Fibroblast of lung (primary cell): ENCODE data around the gene RBPJL. TPM values are rescaled to one million over a fixed set of nuclear protein-coding genes. Genes with fewer than 3 reads are reported as not detected.
A peak's percentile ranks its signal among the peaks of the same experiment; 100 is the strongest.

ENCODE experiments used
- DNase-seq, 2 donors: peaks; one replicate each; pipeline versions ENCODE4 v3.0.0 to v3.0.0-alpha.2; 2010; ENCODE audit warnings: low read depth in 2 of 2
- H2AFZ ChIP-seq: 2 replicates; pipeline ENCODE4 v1.5.1; 2012; ENCODE audit warnings: low read length, control low read depth, inconsistent platforms
- H3K27ac ChIP-seq: 2 replicates; pipeline ENCODE4 v1.5.1; 2011; ENCODE audit warnings: low read length, control low read depth; ENCODE audit not compliant: insufficient read depth
- H3K27me3 ChIP-seq: 2 replicates; pipeline ENCODE4 v1.5.1; 2011; ENCODE audit warnings: mild to moderate bottlenecking, low read length; ENCODE audit not compliant: control insufficient read depth, insufficient read depth
- H3K36me3 ChIP-seq: 2 replicates; pipeline ENCODE4 v1.5.1; 2011; ENCODE audit warnings: low read length; ENCODE audit not compliant: control insufficient read depth, insufficient read depth
- H3K4me1 ChIP-seq: 2 replicates; pipeline ENCODE4 v1.5.1; 2011; ENCODE audit warnings: low read length; ENCODE audit not compliant: control insufficient read depth, insufficient read depth; ENCODE audit errors: extremely low read depth
- H3K4me2 ChIP-seq: 2 replicates; pipeline ENCODE4 v1.5.1; 2011; ENCODE audit warnings: low read length, control low read depth; ENCODE audit not compliant: insufficient read depth; ENCODE audit errors: extremely low read depth
- H3K4me3 ChIP-seq, 4 experiments: fragments of 200-600 bp in 1 of 4; sonication (generic) in 1 of 4; replicated peaks in 1 of 4; 2 replicates each; pipeline ENCODE4 v1.5.1; 2011 to 2016; ENCODE audit warnings: low read length in 4 of 4, low read depth in 3 of 4, mild to moderate bottlenecking in 3 of 4, control low read depth in 2 of 4, inconsistent platforms in 1 of 4, mixed read lengths in 1 of 4; ENCODE audit not compliant: insufficient read depth in 1 of 4; ENCODE audit errors: control extremely low read depth in 1 of 4
- H3K79me2 ChIP-seq: 2 replicates; pipeline ENCODE4 v1.5.1; 2012; ENCODE audit warnings: mild to moderate bottlenecking, low read length, inconsistent platforms; ENCODE audit not compliant: control insufficient read depth, insufficient read depth
- H3K9ac ChIP-seq: 2 replicates; pipeline ENCODE4 v1.5.1; 2011; ENCODE audit warnings: mild to moderate bottlenecking, low read length, control low read depth; ENCODE audit not compliant: insufficient read depth
- H3K9me3 ChIP-seq: 2 replicates; pipeline ENCODE4 v1.5.1; 2012; ENCODE audit warnings: low read depth, low read length; ENCODE audit not compliant: control insufficient read depth, insufficient read depth
- H4K20me1 ChIP-seq: 2 replicates; pipeline ENCODE4 v1.5.1; 2011; ENCODE audit warnings: low read length; ENCODE audit not compliant: control insufficient read depth, insufficient read depth; ENCODE audit errors: extremely low read depth
- CTCF ChIP-seq, 2 donors: IDR thresholded peaks in 1 of 2; conservative IDR thresholded peaks in 1 of 2; 1 replicate in 1 of 2; 2 replicates in 1 of 2; pipeline ENCODE4 v1.5.1; 2011 to 2012; ENCODE audit warnings: low read length in 2 of 2, control low read depth in 1 of 2, inconsistent platforms in 1 of 2, low read depth in 1 of 2, mild to moderate bottlenecking in 1 of 2
- EZH2 ChIP-seq: IDR thresholded peaks from 2 replicates; pipeline ENCODE4 v1.5.1; 2012; ENCODE audit warnings: low read length, control low read depth, mild to moderate bottlenecking; ENCODE audit errors: missing control alignments
- polyA plus RNA-seq, 2 donors: library from polyadenylated mRNA; depleted of rRNA in 1 of 2; stranded (reverse) in 1 of 2; unstranded in 1 of 2; fragments of >200 nt; gene quantifications; 2 replicates each; pipeline ENCODE4 v1.2.1, GENCODE V29; 2011 to 2012; ENCODE audit warnings: missing spikeins in 1 of 2
- total RNA-seq: library from RNA; depleted of rRNA; stranded (reverse); fragments of >200 nt; gene quantifications from 2 replicates; pipeline ENCODE4 v1.2.1, GENCODE V29; 2014

RBPJL gene
- total and polyA plus RNA-seq, 2 donors (not counting 1 experiment from before 2014, with no cell fraction given): not detected

- peaks cover 79% of the 10 kb centered on the region for H3K79me2 ChIP-seq
- H3K4me3 ChIP-seq: peak overlapping the region in 1 of 4 experiments; percentile 1
- no peak for TF ChIP-seq CTCF (conservative IDR thresholded peaks at IDR 0.05 in 1 of 2, IDR thresholded peaks at IDR 0.05 in 1 of 2; ENCODE audit: low read depth in 1 of 2, low read length in 2 of 2)
- TF ChIP-seq EZH2: no peak
- peaks cover 64% of the 10 kb centered on the region for H3K4me1 ChIP-seq
- H3K27me3 ChIP-seq: no peaks in the 10 kb centered on the region
- peak overlapping the region; percentile 99 for H3K27ac ChIP-seq
- H3K4me2 ChIP-seq: peak overlapping the region; percentile 81
- no peaks in the 10 kb centered on the region for H3K9me3 ChIP-seq
- H4K20me1 ChIP-seq: no peaks in the 10 kb centered on the region
- H3K9ac ChIP-seq: peak overlapping the region; percentile 32
- peaks cover 20% of the 10 kb centered on the region for H3K36me3 ChIP-seq
- no peak overlapping the region for H2AFZ ChIP-seq
- peak; percentile 13 to 47 for DNase-seq
These were observed 31.7 kb downstream of the RBPJL start for GRCh38 chr20:45338121-45339030.

GRCh38 chr20:45339084-45339483, 32.4 kb downstream of the RBPJL start:
- no peak overlapping the region for H2AFZ ChIP-seq
- H4K20me1 ChIP-seq: no peaks in the 10 kb centered on the region
- no peaks in the 10 kb centered on the region for H3K9me3 ChIP-seq
- peaks cover 71% of the 10 kb centered on the region for H3K4me1 ChIP-seq
- no peaks in the 10 kb centered on the region for H3K27me3 ChIP-seq
- H3K9ac ChIP-seq: no peak overlapping the region
- H3K4me2 ChIP-seq: no peak overlapping the region
- TF ChIP-seq CTCF (conservative IDR thresholded peaks at IDR 0.05 in 1 of 2, IDR thresholded peaks at IDR 0.05 in 1 of 2; ENCODE audit: low read depth in 1 of 2, low read length in 2 of 2): no peak
- TF ChIP-seq EZH2: no peak
- DNase-seq: no peak
- H3K4me3 ChIP-seq: no peak overlapping the region
- H3K27ac ChIP-seq: peak overlapping the region; percentile 99
- H3K79me2 ChIP-seq: peaks cover 84% of the 10 kb centered on the region
- H3K36me3 ChIP-seq: peaks cover 20% of the 10 kb centered on the region

- H3K27ac ChIP-seq: peak overlapping the region; percentile 46
These were observed 33.2 kb downstream of the RBPJL start for GRCh38 chr20:45339799-45340198.

More at GRCh38 chr20:45339799-45340198, 33.2 kb downstream of the RBPJL start:
- Histone ChIP-seq H3K36me3 (peaks cover 20% of the 10 kb centered on the region), H3K79me2 (peaks cover 85% of the 10 kb centered on the region), H3K4me1 (peaks cover 75% of the 10 kb centered on the region), H4K20me1 (no peaks in the 10 kb centered on the region), H3K27me3 (no peaks in the 10 kb centered on the region), H2AFZ (no peak overlapping the region), H3K9me3 (no peaks in the 10 kb centered on the region), H3K4me2 (no peak overlapping the region), H3K9ac (no peak overlapping the region), H3K4me3 (no peak overlapping the region)
- TF ChIP-seq CTCF (conservative IDR thresholded peaks at IDR 0.05 in 1 of 2, IDR thresholded peaks at IDR 0.05 in 1 of 2; ENCODE audit: low read depth in 1 of 2, low read length in 2 of 2) (no peak), EZH2 (no peak)
- no peak for DNase-seq
